ENCODE data around the gene RPSA. TPM values are rescaled to one million over a fixed set of nuclear protein-coding genes. Genes with fewer than 3 reads are reported as not detected.
"Not testable (repeated sequence)": the region's sequence is repeated elsewhere in the genome, so short reads cannot be mapped to it uniquely, and the experiment has no call there.

RPSA gene
- total RNA-seq, 4 donors from 2014 or later, result 824 to 1,988 (median 1,203) TPM

DNA sequence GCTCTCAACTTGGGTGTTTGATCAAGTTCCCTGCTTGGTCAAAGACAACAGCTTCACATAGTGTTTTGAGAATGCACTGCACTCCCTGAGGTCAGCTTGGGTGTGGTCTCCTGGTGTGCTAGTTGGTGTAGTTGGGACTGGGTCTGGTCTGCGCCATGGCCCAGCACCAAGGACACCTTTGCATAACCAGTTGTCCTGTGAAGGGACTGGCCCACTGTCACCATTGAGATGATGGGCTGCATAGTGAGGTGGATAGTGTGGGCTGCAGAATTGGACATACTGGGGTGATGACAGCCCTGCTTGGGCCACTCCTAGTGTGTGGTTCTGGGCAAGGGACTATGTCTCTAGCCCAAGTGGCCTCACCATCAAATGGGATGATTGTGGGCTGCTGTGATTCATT lies 9.5 kb downstream of the RPSA start:
- Histone ChIP-seq H3K4me1 (no peaks in the 10 kb centered on the region), H3K9me3 (no peaks in the 10 kb centered on the region), H3K4me3 (no peak overlapping the region), H3K27me3 (no peaks in the 10 kb centered on the region), H3K27ac (no peak overlapping the region), H3K36me3 (no peaks in the 10 kb centered on the region)
- DNase-seq, result no peak
- TF ChIP-seq POLR2A (IDR thresholded peaks at IDR 0.05), result no peak
- TF ChIP-seq, protein P1, sequence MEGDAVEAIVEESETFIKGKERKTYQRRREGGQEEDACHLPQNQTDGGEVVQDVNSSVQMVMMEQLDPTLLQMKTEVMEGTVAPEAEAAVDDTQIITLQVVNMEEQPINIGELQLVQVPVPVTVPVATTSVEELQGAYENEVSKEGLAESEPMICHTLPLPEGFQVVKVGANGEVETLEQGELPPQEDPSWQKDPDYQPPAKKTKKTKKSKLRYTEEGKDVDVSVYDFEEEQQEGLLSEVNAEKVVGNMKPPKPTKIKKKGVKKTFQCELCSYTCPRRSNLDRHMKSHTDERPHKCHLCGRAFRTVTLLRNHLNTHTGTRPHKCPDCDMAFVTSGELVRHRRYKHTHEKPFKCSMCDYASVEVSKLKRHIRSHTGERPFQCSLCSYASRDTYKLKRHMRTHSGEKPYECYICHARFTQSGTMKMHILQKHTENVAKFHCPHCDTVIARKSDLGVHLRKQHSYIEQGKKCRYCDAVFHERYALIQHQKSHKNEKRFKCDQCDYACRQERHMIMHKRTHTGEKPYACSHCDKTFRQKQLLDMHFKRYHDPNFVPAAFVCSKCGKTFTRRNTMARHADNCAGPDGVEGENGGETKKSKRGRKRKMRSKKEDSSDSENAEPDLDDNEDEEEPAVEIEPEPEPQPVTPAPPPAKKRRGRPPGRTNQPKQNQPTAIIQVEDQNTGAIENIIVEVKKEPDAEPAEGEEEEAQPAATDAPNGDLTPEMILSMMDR (IDR thresholded peaks at IDR 0.05), result no peak
- intact Hi-C loops (cut with DNase I; ENCODE audit: low total_unique reads), result no loop called here

DNA sequence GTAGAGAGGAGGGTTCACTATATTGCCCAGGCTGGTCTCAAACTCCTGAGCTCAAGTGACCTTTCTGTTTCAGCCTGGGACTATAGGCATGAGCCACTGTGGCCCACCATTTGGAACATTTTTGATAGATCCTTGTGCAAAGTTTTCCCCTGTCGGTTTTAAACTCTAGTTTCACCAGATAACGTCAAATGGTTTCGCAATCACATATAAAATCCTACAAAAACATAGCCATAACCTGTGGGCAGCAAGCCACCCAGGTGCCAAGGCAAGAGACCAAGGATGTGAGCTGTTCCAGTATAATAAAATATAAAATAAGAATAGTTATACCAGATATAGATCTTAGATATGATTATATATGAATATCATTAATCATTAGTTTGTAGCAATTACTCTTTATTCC lies 10.5 kb downstream of the RPSA start:
- H3K27me3 ChIP-seq; intact Hi-C loops (cut with DNase I; ENCODE audit: low total_unique reads); H3K36me3 ChIP-seq; H3K4me1 ChIP-seq; DNase-seq; H3K9me3 ChIP-seq; H3K4me3 ChIP-seq; H3K27ac ChIP-seq: not testable (repeated sequence)

DNA sequence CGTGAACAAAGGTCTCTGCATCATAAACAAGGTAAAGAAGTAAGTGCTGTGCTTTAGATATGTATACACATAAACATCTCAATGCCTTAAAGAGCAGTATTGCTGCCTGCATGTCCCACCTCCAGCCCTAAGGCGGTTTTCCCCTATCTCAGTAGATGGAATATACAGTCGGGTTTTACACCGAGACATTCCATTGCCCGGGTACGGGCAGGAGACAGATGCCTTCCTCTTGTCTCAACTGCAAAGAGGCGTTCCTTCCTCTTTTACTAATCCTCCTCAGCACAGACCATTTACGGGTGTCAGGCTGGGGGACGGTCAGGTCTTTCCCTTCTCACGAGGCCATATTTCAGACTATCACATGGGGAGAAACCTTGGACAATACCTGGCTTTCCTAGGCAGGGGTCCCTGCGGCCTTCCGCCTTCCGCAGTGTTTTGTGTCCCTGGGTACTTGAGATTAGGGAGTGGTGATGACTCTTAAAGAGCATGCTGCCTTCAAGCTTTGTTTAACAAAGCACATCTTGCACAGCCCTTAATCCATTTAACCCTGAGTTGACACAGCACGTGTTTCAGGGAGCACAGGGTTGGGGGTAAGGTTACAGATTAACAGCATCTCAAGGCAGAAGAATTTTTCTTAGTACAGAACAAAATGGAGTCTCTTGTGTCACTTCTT lies 12.2 kb downstream of the RPSA start:
- DNase-seq; H3K36me3 ChIP-seq; H3K4me1 ChIP-seq; H3K9me3 ChIP-seq; H3K4me3 ChIP-seq; H3K27ac ChIP-seq; intact Hi-C loops (cut with DNase I; ENCODE audit: low total_unique reads); H3K27me3 ChIP-seq: not testable (repeated sequence)

DNA sequence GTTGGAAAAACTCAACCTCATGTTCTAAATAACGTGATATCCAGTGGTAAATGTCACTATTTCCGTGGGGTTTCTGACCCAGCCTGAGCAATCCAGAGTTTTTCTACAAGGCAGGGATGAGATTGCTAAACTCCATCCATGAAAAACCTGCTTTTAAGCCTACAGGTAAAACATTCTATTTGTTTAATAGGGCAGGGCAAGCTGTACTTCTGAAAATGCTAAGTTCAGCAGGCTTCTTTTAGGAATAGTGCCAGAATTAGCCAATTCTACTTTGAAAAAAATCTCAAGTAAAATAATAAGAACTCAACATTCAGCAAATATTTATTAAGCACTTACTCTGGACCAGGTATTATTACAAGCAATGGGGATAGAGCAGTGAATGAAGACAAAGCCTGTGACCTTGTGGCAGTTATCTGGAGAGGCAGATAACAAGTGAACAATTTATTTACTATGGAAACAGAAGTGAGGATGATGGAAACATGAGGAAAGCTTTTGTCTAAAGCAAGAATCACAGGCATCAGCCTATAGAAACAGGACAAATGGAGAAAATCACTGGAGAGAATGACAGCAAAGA lies 13.3 kb downstream of the RPSA start:
- intact Hi-C loops (cut with DNase I; ENCODE audit: low total_unique reads), result no loop called here
- Histone ChIP-seq H3K9me3 (no peaks in the 10 kb centered on the region), H3K27me3 (no peaks in the 10 kb centered on the region)

DNA sequence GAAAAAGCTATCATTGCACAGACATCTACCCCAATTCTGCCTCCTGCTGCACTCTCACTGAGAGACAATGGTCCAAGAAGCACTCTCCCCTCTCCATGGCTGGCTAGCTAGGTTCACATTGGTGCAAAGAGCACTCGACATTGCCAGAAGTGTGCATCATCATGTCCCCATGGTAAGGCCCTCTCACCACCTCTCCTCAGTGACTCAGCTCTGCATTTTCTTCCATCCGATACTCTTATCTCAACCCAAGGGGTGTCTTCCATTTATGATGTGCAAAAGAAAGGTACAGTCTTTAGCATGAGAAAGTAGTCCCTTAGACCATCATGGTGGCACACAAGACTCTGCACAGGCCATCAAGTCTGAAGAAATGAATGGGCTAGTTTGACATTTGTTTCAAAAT lies 14.0 kb downstream of the RPSA start:
- no peak overlapping the region for H3K4me3 ChIP-seq
- H3K36me3 ChIP-seq, result no peaks in the 10 kb centered on the region
- no peak for DNase-seq
- H3K9me3 ChIP-seq, result no peaks in the 10 kb centered on the region
- no peaks in the 10 kb centered on the region for H3K27me3 ChIP-seq
- intact Hi-C loops (cut with DNase I; ENCODE audit: low total_unique reads), result no loop called here
- no peak overlapping the region for H3K27ac ChIP-seq
- no peak for TF ChIP-seq POLR2A (IDR thresholded peaks at IDR 0.05)
- TF ChIP-seq, protein P1 (IDR thresholded peaks at IDR 0.05), result no peak
- no peaks in the 10 kb centered on the region for H3K4me1 ChIP-seq

More for the DNA sequence above, 13.3 kb downstream of the RPSA start:
- H3K27ac ChIP-seq, result no peak overlapping the region
- no peak overlapping the region for H3K4me3 ChIP-seq
- H3K4me1 ChIP-seq, result no peaks in the 10 kb centered on the region
- TF ChIP-seq, protein P1 (IDR thresholded peaks at IDR 0.05), result no peak
- TF ChIP-seq POLR2A (IDR thresholded peaks at IDR 0.05), result no peak
- no peak for DNase-seq
- H3K36me3 ChIP-seq, result no peaks in the 10 kb centered on the region

DNA sequence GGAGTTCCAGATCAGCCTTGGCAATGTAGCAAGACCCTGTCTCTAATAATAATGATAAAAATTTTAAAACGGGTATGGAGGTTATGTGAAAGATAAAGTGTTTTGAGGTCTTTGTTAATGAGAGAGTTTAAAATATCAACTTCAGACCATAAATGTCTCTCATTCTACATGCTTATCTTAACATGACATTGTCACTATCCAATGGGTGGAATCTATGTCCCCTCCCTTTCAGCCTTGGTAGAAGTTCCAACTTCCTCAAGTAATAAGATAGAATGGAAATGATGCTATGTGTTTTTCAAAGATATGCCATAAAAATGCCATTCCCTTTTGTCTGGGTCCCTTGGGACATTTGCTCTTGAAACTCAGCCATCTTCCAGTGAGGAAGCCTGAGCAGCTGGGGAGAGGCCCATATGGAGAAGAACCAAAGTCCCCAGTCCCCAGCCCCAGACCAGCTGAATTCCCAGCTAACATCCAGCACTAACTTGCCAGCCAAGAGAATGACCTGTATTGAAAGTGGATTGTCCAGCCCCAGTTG lies 17.0 kb downstream of the RPSA start:
- Histone ChIP-seq H3K4me3 (no peak overlapping the region), H3K27ac (no peak overlapping the region), H3K36me3 (no peaks in the 10 kb centered on the region), H3K27me3 (no peaks in the 10 kb centered on the region), H3K4me1 (no peaks in the 10 kb centered on the region), H3K9me3 (no peaks in the 10 kb centered on the region)
- no peak for TF ChIP-seq POLR2A (IDR thresholded peaks at IDR 0.05)
- TF ChIP-seq, protein P1 (IDR thresholded peaks at IDR 0.05), result no peak
- DNase-seq, result no peak
- intact Hi-C loops (cut with DNase I; ENCODE audit: low total_unique reads), result no loop called here
